Right kidney (tissue), 1 donor: ENCODE results near the gene UQCR11.
A peak's percentile ranks its signal among the peaks of the same experiment; 100 is the strongest.

Source experiments
- DNase-seq: peaks from one replicate; pipeline ENCODE4 v3.0.0-alpha.2; 2016

The UQCR11 gene

DNA sequence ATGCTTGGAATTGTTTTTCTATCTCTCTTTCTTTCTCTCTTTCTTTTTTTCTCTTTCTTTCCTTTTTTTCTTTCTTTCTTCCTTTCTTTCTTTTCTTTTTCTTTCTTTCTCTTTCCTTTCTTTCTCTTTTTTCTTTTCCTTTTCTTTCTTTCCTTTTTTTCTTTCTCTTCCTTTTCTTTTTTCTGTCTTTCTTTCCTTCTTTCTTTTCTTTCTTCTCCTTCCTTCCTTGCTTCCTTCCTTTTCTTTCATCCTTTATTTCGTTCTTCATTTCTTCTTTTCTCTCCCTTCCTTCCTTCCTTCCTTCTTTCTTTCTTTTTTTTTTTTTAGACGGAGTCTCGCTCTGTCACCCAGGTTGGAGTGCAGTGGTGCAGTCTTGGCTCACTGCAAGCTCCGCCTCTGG, 35.3 kb downstream of the UQCR11 start:
- DNase-seq, result no peak

DNA sequence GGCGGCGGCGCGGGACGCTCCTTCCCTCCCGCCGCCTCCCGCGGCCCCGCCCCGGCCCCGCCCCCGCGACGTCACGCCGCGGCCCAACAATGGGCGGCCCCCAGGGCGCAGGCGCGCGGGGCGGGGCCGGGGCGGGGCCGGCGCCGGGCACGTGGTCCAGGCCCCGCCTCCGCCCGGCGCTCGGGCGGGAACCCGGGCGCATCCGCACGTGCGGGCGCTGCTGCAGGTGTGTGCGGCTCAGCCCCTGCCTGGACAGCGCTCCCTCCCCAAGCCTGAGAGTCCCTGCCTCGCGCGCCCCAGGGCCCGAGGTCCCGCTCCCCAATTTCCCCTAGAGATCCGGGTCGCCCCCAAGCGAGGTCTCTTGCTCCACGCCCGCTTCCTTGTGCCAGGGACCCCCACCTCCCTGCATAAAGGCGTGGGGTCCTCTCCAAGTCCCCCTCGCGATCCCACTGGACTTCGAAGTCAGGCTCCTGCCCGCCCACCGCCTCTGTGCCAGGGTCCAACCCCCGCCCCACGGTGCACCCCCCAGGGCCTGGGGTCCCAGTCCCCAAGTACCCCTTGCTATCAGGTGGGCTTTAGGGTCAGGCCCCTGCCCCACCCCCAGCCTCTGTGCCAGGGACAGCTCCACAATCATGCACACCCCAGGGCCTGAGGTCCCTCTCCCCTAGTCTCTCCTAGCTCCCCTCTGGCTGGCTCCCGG, 36.8 kb downstream of the UQCR11 start, which contains the start of gene MEX3D:
Gene MEX3D, minus strand, starts transcription at position 6 of the 700 bp plus-strand sequence. CDS start 267 bp downstream, outside the sequence.
- DNase-seq, result peak; percentile 67

GRCh38 chr19:1567848-1568227, 37.4 kb downstream of the UQCR11 start:
- DNase-seq, result no peak

GRCh38 chr19:1567116-1567847, 38.0 kb downstream of the UQCR11 start:
- DNase-seq, result peak; percentile 82

DNA sequence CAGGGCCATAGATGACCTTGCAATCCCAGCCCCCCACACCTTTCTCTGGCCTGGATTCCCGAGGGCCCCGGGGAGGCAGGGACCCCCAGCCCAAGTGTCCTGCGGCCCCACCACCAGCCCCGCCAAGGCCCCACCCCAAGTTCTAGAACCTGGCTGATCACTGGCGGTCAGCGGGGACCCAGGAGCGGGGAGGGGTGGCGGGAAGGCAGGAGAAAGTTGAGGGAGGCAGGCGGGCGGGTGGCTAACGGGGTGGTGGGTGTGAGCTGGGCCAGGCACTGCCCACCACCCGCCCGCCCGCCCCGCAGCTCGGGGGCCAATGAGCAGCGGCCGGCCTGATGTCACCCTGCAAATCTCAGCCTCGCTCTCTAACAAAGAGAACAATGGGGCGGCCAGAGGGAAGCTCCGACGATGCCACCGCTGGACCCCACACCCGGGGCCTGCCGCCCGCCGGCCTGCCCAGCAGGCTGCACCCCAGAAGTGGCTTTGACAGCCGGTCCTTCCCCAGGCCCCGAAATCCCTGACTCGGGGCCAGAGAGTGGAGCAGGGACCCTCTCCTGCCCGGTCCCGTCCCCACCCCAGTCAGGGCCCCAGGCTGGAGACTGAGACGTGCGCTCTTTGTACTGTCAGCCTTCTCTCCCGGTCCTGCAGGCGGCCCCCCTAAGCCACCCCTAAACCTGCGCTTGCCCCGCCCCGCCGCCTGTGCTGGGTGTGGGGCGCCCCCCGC, 38.7 kb downstream of the UQCR11 start:
- peak; percentile 94 for DNase-seq

- no peak for DNase-seq
Measured at GRCh38 chr19:1563251-1563650, 42.0 kb downstream of the UQCR11 start.

- no peak for DNase-seq
Measured at GRCh38 chr19:1561236-1561842, 43.9 kb downstream of the UQCR11 start.

GRCh38 chr19:1560286-1560882, 44.9 kb downstream of the UQCR11 start:
- DNase-seq, result no peak

DNA sequence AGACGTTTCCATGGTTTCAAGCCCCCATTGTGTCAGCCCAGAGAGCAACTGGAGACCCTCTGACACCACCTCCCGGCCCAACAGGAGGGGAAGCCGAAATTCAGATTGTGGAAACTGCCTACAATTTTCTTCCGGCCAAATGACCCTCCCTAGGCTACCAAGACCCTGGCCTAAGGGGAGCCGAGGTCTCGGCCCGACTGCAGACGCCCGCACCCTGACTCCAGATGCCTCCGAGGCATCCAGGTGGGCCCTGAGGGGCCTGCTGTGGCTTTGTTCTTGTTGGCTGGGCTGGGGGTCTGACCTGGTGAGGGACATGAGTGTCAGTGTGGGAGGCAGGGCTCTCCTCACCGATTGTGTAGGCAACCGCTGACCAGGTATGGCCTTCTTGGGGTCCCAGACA, 46.7 kb downstream of the UQCR11 start:
- DNase-seq, result no peak

DNA sequence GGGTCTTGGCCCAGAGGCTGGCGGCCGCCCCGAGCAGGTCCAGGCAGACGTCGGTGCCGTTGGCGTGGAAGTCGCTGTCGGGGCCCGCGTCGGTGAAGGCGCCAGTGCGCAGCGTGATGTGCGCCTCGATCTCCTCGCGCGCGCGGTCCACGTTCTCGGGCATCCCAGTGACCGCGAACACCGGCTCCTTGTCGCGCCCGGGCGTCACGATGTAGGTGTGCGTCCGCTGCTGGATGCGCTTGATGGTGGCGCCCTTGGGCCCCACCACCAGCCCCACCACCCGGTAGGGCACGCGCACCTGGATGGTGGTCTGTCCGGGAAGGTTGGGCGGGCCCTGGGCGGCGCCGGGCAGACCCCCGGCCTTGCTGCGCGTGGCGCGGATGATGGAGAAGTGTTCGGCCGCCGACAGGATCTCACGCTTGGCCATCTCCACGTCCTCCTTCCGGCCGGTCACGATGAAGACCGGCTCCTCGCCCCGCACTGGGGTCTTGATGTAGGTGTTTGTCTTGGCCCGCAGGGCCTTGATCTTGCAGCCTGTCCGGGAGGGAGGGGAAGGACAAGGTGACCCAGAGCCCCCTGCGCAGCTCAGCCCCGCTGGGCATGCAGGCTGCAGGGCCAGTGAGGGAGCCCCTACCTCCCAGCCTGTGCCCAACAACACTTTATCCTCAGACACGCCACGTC, 48.7 kb downstream of the UQCR11 start:
- DNase-seq, result no peak

GRCh38 chr19:1555487-1556389, 49.5 kb downstream of the UQCR11 start:
- no peak for DNase-seq

- DNase-seq, result no peak
Measured at GRCh38 chr19:1554968-1555367, 50.3 kb downstream of the UQCR11 start.

- DNase-seq, result no peak
Measured at GRCh38 chr19:1553415-1553814, 51.8 kb downstream of the UQCR11 start.

- no peak for DNase-seq
Measured at GRCh38 chr19:1551068-1552040, 53.9 kb downstream of the UQCR11 start.

DNA sequence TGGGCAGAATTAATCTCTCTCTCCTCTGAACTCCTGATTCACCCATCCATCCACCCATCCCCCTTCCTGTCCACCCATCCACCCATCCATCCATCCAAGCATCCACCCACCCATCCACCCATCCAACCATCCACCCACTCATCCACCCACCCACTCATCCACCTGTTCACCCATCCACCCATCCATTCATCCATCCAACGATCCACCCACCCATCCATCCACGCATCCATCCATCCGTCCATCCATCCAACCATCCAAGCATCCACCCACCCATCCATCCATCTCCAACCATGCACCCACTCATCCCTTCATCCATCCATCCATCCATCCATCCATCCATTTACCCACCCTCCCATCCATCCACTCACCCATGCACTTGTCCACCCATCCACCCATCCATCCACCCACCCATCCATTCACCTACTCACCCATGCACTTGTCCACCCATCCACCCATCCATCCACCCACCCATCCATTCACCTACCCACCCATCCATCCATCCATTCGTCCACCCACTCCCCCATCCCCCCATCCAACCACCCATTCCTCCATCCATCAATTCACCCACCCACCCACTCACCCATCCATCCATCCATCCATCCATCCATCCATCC, 55.8 kb downstream of the UQCR11 start:
- no peak for DNase-seq
